NB4 (cell line): Measurements from ENCODE around the gene RAB1A.

Experiments used
- CTCF ChIP-seq: IDR thresholded peaks from one replicate; pipeline ENCODE4 v1.5.1; 2012; ENCODE audit warnings: low read depth, low read length
- POLR2A ChIP-seq: IDR thresholded peaks from 2 replicates; pipeline ENCODE4 v1.6.1; 2011; ENCODE audit warnings: mild to moderate bottlenecking; ENCODE audit not compliant: insufficient read length; ENCODE audit errors: extremely low read depth

- TF ChIP-seq CTCF (no peak), POLR2A (no peak)
Measured at GRCh38 chr2:65044097-65044735, 85.7 kb downstream of the RAB1A start.
